Measurements from ENCODE around the gene CLEC7A. TPM values are rescaled to one million over a fixed set of nuclear protein-coding genes. Genes with fewer than 3 reads are reported as not detected.
A peak's percentile ranks its signal among the peaks of the same experiment; 100 is the strongest.

Gene CLEC7A
- total RNA-seq, 1 experiment from 2014 or later = not detected

- Histone ChIP-seq H3K4me3 (ENCODE audit: low read depth in 2 of 2, low read length in 2 of 2) (no peak overlapping the region), H3K9me3 (ENCODE audit: control insufficient read depth, insufficient read depth, low read depth, low read length) (no peaks in the 10 kb centered on the region), H3K27ac (ENCODE audit: low read length) (peak overlapping the region; percentile 75; the same call in 1 of the 2 replicates), H3K4me1 (ENCODE audit: control insufficient read depth, insufficient read depth, low read length) (peaks cover 10% of the 10 kb centered on the region), H3K27me3 (ENCODE audit: control insufficient read depth, insufficient read depth, low read length) (no peaks in the 10 kb centered on the region), H3K36me3 (ENCODE audit: control insufficient read depth, insufficient read depth, low read length) (no peaks in the 10 kb centered on the region)
- CTCF ChIA-PET = interaction anchor here (0.6 kb wide), 1 partner anchor 344 kb away, joined by 5 read pairs; no protein-coding TSS in a partner anchor
- TF ChIP-seq, protein P1, sequence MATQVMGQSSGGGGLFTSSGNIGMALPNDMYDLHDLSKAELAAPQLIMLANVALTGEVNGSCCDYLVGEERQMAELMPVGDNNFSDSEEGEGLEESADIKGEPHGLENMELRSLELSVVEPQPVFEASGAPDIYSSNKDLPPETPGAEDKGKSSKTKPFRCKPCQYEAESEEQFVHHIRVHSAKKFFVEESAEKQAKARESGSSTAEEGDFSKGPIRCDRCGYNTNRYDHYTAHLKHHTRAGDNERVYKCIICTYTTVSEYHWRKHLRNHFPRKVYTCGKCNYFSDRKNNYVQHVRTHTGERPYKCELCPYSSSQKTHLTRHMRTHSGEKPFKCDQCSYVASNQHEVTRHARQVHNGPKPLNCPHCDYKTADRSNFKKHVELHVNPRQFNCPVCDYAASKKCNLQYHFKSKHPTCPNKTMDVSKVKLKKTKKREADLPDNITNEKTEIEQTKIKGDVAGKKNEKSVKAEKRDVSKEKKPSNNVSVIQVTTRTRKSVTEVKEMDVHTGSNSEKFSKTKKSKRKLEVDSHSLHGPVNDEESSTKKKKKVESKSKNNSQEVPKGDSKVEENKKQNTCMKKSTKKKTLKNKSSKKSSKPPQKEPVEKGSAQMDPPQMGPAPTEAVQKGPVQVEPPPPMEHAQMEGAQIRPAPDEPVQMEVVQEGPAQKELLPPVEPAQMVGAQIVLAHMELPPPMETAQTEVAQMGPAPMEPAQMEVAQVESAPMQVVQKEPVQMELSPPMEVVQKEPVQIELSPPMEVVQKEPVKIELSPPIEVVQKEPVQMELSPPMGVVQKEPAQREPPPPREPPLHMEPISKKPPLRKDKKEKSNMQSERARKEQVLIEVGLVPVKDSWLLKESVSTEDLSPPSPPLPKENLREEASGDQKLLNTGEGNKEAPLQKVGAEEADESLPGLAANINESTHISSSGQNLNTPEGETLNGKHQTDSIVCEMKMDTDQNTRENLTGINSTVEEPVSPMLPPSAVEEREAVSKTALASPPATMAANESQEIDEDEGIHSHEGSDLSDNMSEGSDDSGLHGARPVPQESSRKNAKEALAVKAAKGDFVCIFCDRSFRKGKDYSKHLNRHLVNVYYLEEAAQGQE (IDR thresholded peaks at IDR 0.05; ENCODE audit: insufficient read depth in 1 of 2, low read depth in 2 of 2, low read length in 1 of 2) = no peak
- no peak for TF ChIP-seq CTCF (IDR thresholded peaks at IDR 0.05)
- TF ChIP-seq TCF7L2 (IDR thresholded peaks at IDR 0.05; ENCODE audit: low read depth, low read length) = no peak
- POLR2A ChIA-PET = no interaction called here
- DNase-seq (ENCODE audit: low read depth, low spot score) (no peak), ATAC-seq (no peak)
- in situ Hi-C loops (cut with HindIII; ENCODE audit: low pct_unique_long_range_greater_than_20kb, low sequenced_read_pairs) = no loop called here
- no TSS peak for BruUV-seq (replicated peaks)
- intact Hi-C loops (cut with micrococcal nuclease; ENCODE audit: unreplicated experiment) = no loop called here
Measured at GRCh38 chr12:10170216-10170615, 40.2 kb upstream of the CLEC7A start.

DNA sequence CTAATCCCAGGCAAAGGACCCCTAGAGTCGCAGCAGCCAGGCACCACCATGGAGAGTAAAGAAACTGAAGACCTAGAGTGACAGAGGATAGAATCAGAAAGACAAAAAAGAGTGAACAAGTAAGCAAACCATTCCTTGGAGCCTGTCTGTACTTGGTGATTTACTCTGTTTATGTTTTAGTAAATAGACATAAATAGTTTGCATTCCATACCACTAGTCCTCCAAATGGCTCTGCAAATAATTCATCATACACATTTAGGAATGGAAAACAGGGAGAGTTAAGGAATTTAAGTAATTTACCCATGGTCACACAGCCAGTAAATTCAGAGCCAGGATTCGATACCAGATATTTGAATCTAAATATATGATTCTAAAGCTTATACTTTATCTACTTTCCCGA is 39.1 kb upstream of the CLEC7A start:
- in situ Hi-C loops (cut with HindIII; ENCODE audit: low pct_unique_long_range_greater_than_20kb, low sequenced_read_pairs) = no loop called here
- H3K4me1 ChIP-seq (ENCODE audit: control insufficient read depth, insufficient read depth, low read length) = peaks cover 10% of the 10 kb centered on the region
- intact Hi-C loops (cut with micrococcal nuclease; ENCODE audit: unreplicated experiment) = no loop called here
- no peak overlapping the region for H3K4me3 ChIP-seq (ENCODE audit: low read depth in 2 of 2, low read length in 2 of 2)
- DNase-seq (ENCODE audit: low read depth, low spot score) (no peak), ATAC-seq (peak; percentile 83)
- no peaks in the 10 kb centered on the region for H3K9me3 ChIP-seq (ENCODE audit: control insufficient read depth, insufficient read depth, low read depth, low read length)
- no TSS peak for BruUV-seq (replicated peaks)
- H3K27ac ChIP-seq (ENCODE audit: low read length) = peak overlapping the region; percentile 75
- H3K27me3 ChIP-seq (ENCODE audit: control insufficient read depth, insufficient read depth, low read length) = no peaks in the 10 kb centered on the region
- no peaks in the 10 kb centered on the region for H3K36me3 ChIP-seq (ENCODE audit: control insufficient read depth, insufficient read depth, low read length)
- TF ChIP-seq POLR2AphosphoS5 (IDR thresholded peaks at IDR 0.05; ENCODE audit: low read depth, low read length) = no peak
- CTCF ChIA-PET = no interaction called here
- POLR2A ChIA-PET = interaction anchor here (0.8 kb wide), 1 partner anchor 43 kb away, joined by 4 read pairs; no protein-coding TSS in a partner anchor

DNA sequence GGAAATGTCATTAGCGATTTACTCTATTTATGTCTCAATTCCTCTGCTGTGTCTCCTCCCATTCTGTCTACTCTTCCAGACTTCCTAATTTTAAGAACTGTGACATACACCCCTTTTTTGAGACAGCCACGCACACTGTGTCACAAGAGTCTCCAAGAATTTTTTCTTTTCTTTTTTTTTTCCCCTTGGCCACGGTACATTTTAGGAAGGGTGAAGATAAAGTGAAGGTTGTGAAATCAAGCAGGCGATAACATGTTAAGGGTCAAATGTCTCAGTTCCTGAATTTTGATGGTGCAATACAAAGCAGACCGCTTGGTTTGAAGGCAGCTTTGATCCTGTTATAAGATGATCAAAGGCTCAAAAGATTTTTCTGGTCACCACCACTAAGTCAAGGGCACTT is 37.6 kb upstream of the CLEC7A start:
- Histone ChIP-seq H3K36me3 (ENCODE audit: control insufficient read depth, insufficient read depth, low read length) (no peaks in the 10 kb centered on the region), H3K4me3 (ENCODE audit: low read depth in 2 of 2, low read length in 2 of 2) (no peak overlapping the region), H3K27ac (ENCODE audit: low read length) (peak overlapping the region; percentile 77), H3K9me3 (ENCODE audit: control insufficient read depth, insufficient read depth, low read depth, low read length) (no peaks in the 10 kb centered on the region), H3K4me1 (ENCODE audit: control insufficient read depth, insufficient read depth, low read length) (peaks cover 10% of the 10 kb centered on the region), H3K27me3 (ENCODE audit: control insufficient read depth, insufficient read depth, low read length) (no peaks in the 10 kb centered on the region)
- ChIA-PET POLR2A (no interaction called here), CTCF (no interaction called here)
- DNase-seq (ENCODE audit: low read depth, low spot score) (no peak), ATAC-seq (no peak)
- no TSS peak for BruUV-seq (replicated peaks)
- TF ChIP-seq POLR2AphosphoS5 (IDR thresholded peaks at IDR 0.05; ENCODE audit: low read depth, low read length) (no peak), CTCF (IDR thresholded peaks at IDR 0.05) (no peak), SIN3A (IDR thresholded peaks at IDR 0.05; ENCODE audit: borderline replicate concordance, insufficient read depth, low read depth, low read length) (no peak), TCF7L2 (IDR thresholded peaks at IDR 0.05; ENCODE audit: low read depth, low read length) (no peak)
- TF ChIP-seq, protein P1 (IDR thresholded peaks at IDR 0.05; ENCODE audit: insufficient read depth in 1 of 2, low read depth in 2 of 2, low read length in 1 of 2) = no peak
- intact Hi-C loops (cut with micrococcal nuclease; ENCODE audit: unreplicated experiment) = no loop called here
- in situ Hi-C loops (cut with HindIII; ENCODE audit: low pct_unique_long_range_greater_than_20kb, low sequenced_read_pairs) = no loop called here

Data from Panc1 (cell line).